SK-N-SH treated with all-trans-retinoic acid at 6 μM for 48 hours (cell line): Measurements from ENCODE around the gene ABCC5.
A peak's percentile ranks its signal among the peaks of the same experiment; 100 is the strongest.

Source experiments
- ATAC-seq: fragments of 200-7000 bp; cut with Tn5 transposase; 3 replicates; pipeline ENCODE4 v1.9.1; 2020; ENCODE audit warnings: mild to moderate bottlenecking, moderate library complexity
- ARNTL ChIP-seq: fragments of 450-650 bp; formaldehyde crosslinking; IDR thresholded peaks from 2 replicates; pipeline ENCODE4 v1.5.0; 2020; ENCODE audit warnings: low read depth, mild to moderate bottlenecking, moderate library complexity, borderline replicate concordance
- CSDC2 ChIP-seq: fragments of 250-450 bp; sonication (Bioruptor Pico); IDR thresholded peaks from 2 replicates; pipeline ENCODE4 v1.5.0; 2020; ENCODE audit warnings: mild to moderate bottlenecking, moderate library complexity
- ESRRG ChIP-seq: fragments of 250-450 bp; sonication (Bioruptor Pico); IDR thresholded peaks from 2 replicates; pipeline ENCODE4 v1.6.1; 2021; ENCODE audit warnings: mild to moderate bottlenecking
- GLIS3 ChIP-seq: fragments of 250-450 bp; sonication (Bioruptor Pico); IDR thresholded peaks from 2 replicates; pipeline ENCODE4 v1.5.0; 2020; ENCODE audit warnings: mild to moderate bottlenecking, moderate library complexity
- ISL1 ChIP-seq: fragments of 250-450 bp; sonication (Bioruptor Pico); IDR thresholded peaks from 2 replicates; pipeline ENCODE4 v2.1.2; 2022; ENCODE audit warnings: mild to moderate bottlenecking, moderate library complexity
- OSR1 ChIP-seq: fragments of 250-450 bp; sonication (Bioruptor Pico); IDR thresholded peaks from 2 replicates; pipeline ENCODE4 v1.8.0; 2022; ENCODE audit warnings: moderate library complexity, mild to moderate bottlenecking, inconsistent platforms
- RARB ChIP-seq: fragments of 250-450 bp; sonication (Bioruptor Pico); IDR thresholded peaks from 2 replicates; pipeline ENCODE4 v1.8.0; 2021; ENCODE audit warnings: mild to moderate bottlenecking, moderate library complexity
- SNAI2 ChIP-seq: fragments of 250-450 bp; sonication (Bioruptor Pico); IDR thresholded peaks from 2 replicates; pipeline ENCODE4 v1.5.0; 2020; ENCODE audit warnings: mild to moderate bottlenecking, moderate library complexity
- TCF4 ChIP-seq: fragments of 250-450 bp; sonication (Bioruptor Pico); IDR thresholded peaks from 2 replicates; pipeline ENCODE4 v1.8.0; 2021; ENCODE audit warnings: mild to moderate bottlenecking, moderate library complexity, borderline replicate concordance
- TOX ChIP-seq: fragments of 250-450 bp; sonication (Bioruptor Pico); IDR thresholded peaks from 2 replicates; pipeline ENCODE4 v1.8.0; 2021; ENCODE audit warnings: mild to moderate bottlenecking, moderate library complexity, borderline replicate concordance
- ZC3H10 ChIP-seq: fragments of 250-450 bp; sonication (Bioruptor Pico); IDR thresholded peaks from 2 replicates; pipeline ENCODE4 v1.5.1; 2021; ENCODE audit warnings: mild to moderate bottlenecking, moderate library complexity
- ZFP3 ChIP-seq: fragments of 250-450 bp; sonication (Bioruptor Pico); IDR thresholded peaks from 2 replicates; pipeline ENCODE4 v1.5.0; 2020; ENCODE audit warnings: mild to moderate bottlenecking, moderate library complexity
- ZFP30 ChIP-seq: fragments of 450-650 bp; formaldehyde crosslinking; IDR thresholded peaks from 2 replicates; pipeline ENCODE4 v1.5.0; 2022; ENCODE audit warnings: mild to moderate bottlenecking, moderate library complexity
- ZNF565 ChIP-seq: fragments of 450-650 bp; formaldehyde crosslinking; conservative IDR thresholded peaks from 2 replicates; pipeline ENCODE4 v1.5.0; 2020; ENCODE audit warnings: low read depth, mild to moderate bottlenecking, moderate library complexity
- ZNF70 ChIP-seq: fragments of 450-650 bp; formaldehyde crosslinking; IDR thresholded peaks from 2 replicates; pipeline ENCODE4 v1.5.0; 2020; ENCODE audit warnings: mild to moderate bottlenecking, moderate library complexity
- TF ChIP-seq, protein P1 (sequence below): fragments of 250-450 bp; sonication (Bioruptor Pico); IDR thresholded peaks from 2 replicates; pipeline ENCODE4 v1.8.0; 2020; ENCODE audit warnings: mild to moderate bottlenecking, moderate library complexity, borderline replicate concordance
- TF ChIP-seq, protein P2 (sequence below): fragments of 250-450 bp; sonication (Bioruptor Pico); IDR thresholded peaks from 2 replicates; pipeline ENCODE4 v1.5.0; 2020; ENCODE audit warnings: mild to moderate bottlenecking, moderate library complexity
- TF ChIP-seq, protein P3 (sequence below): fragments of 250-450 bp; sonication (Bioruptor Pico); IDR thresholded peaks from 2 replicates; pipeline ENCODE4 v1.5.1; 2020; ENCODE audit warnings: low read depth, mild to moderate bottlenecking, moderate library complexity
- TF ChIP-seq, protein P4 (sequence below): fragments of 250-450 bp; sonication (Bioruptor Pico); IDR thresholded peaks from 2 replicates; pipeline ENCODE4 v1.5.1; 2021; ENCODE audit warnings: mild to moderate bottlenecking, moderate library complexity

The ABCC5 gene

DNA sequence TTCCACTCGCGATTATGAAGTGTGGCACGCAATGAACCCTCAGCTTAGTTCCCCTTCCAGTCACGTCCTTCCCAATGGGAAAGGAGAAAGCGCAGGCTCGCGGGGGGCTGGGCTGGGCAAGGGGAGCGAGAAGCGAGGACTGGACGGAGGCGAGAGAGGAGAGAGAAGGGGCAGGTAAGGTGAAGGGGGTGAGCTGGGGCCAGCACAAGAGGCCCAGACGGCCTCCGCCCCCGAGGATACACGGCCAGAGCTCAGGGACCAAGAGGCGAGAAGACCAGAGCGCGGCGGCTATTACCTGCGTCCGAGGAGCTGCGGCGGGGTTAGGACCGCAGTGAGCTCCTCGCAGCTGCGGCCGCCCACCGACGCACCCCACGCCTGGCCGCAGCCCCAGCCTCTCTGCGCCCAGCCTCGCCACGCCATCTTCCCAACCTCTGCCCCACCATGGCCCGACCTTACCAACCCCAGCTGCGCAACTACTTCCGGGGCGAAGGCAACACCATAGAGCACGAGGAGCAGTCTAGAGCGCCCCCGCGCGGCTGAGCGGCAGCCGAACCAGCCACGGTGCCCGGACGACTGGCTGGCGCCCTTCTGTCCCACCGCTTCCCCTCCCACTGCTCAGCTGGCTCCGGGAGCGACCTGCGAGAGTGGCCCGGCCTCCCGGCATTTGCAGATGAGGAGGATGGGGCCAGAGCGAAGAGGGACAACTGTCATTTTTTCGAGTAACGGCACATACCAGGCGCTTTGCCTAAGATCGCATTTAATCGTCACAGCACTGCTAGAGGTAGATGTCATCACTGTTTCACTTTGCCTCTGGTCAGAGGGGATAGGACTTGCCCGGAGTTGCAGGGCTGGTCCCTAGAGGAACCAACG, 133.0 kb downstream of the ABCC5 start, which contains the start of gene PARL:
TSS of gene PARL (minus strand) at position 454 of the 870 bp plus-strand sequence. CDS start at position 420, 34 bp downstream.
- no peak for TF ChIP-seq GLIS3 (CRISPR knock-in tag)
- no peak for TF ChIP-seq TCF4 (CRISPR knock-in tag)
- TF ChIP-seq ZNF70 (CRISPR knock-in tag) = no peak
- TF ChIP-seq SNAI2 (CRISPR knock-in tag) = no peak
- TF ChIP-seq ARNTL = no peak
- 0 out of 2 replicates have a peak, but pooled peaks have one; percentile 64 for TF ChIP-seq ZNF565 (CRISPR knock-in tag)
- TF ChIP-seq, protein P1, sequence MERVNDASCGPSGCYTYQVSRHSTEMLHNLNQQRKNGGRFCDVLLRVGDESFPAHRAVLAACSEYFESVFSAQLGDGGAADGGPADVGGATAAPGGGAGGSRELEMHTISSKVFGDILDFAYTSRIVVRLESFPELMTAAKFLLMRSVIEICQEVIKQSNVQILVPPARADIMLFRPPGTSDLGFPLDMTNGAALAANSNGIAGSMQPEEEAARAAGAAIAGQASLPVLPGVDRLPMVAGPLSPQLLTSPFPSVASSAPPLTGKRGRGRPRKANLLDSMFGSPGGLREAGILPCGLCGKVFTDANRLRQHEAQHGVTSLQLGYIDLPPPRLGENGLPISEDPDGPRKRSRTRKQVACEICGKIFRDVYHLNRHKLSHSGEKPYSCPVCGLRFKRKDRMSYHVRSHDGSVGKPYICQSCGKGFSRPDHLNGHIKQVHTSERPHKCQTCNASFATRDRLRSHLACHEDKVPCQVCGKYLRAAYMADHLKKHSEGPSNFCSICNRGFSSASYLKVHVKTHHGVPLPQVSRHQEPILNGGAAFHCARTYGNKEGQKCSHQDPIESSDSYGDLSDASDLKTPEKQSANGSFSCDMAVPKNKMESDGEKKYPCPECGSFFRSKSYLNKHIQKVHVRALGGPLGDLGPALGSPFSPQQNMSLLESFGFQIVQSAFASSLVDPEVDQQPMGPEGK (CRISPR knock-in tag) = no peak
- peak; percentile 100 for ATAC-seq

DNA sequence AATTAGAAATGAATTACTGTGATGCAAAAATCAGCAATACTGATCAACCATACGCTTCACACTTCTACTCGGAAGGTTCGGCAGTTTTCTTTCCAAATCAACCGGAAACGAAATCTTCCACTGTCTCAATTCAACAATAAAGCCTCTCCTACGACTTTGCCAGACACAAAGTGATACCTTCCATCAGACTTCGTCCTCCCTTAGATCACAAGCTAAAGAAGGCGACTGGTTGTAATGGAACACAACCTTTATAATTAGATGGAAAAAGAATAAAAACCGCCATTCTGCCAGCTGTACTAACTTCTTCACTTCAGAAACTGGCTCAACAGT, 133.6 kb downstream of the ABCC5 start:
- TF ChIP-seq, protein P2, sequence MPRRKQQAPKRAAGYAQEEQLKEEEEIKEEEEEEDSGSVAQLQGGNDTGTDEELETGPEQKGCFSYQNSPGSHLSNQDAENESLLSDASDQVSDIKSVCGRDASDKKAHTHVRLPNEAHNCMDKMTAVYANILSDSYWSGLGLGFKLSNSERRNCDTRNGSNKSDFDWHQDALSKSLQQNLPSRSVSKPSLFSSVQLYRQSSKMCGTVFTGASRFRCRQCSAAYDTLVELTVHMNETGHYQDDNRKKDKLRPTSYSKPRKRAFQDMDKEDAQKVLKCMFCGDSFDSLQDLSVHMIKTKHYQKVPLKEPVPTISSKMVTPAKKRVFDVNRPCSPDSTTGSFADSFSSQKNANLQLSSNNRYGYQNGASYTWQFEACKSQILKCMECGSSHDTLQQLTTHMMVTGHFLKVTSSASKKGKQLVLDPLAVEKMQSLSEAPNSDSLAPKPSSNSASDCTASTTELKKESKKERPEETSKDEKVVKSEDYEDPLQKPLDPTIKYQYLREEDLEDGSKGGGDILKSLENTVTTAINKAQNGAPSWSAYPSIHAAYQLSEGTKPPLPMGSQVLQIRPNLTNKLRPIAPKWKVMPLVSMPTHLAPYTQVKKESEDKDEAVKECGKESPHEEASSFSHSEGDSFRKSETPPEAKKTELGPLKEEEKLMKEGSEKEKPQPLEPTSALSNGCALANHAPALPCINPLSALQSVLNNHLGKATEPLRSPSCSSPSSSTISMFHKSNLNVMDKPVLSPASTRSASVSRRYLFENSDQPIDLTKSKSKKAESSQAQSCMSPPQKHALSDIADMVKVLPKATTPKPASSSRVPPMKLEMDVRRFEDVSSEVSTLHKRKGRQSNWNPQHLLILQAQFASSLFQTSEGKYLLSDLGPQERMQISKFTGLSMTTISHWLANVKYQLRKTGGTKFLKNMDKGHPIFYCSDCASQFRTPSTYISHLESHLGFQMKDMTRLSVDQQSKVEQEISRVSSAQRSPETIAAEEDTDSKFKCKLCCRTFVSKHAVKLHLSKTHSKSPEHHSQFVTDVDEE = no peak
- no peak for TF ChIP-seq SNAI2 (CRISPR knock-in tag)
- TF ChIP-seq ZC3H10 (CRISPR knock-in tag) = no peak
- no peak for TF ChIP-seq TOX (CRISPR knock-in tag)
- TF ChIP-seq ARNTL = no peak
- TF ChIP-seq ZNF70 (CRISPR knock-in tag) = no peak
- peak; percentile 4 for ATAC-seq

DNA sequence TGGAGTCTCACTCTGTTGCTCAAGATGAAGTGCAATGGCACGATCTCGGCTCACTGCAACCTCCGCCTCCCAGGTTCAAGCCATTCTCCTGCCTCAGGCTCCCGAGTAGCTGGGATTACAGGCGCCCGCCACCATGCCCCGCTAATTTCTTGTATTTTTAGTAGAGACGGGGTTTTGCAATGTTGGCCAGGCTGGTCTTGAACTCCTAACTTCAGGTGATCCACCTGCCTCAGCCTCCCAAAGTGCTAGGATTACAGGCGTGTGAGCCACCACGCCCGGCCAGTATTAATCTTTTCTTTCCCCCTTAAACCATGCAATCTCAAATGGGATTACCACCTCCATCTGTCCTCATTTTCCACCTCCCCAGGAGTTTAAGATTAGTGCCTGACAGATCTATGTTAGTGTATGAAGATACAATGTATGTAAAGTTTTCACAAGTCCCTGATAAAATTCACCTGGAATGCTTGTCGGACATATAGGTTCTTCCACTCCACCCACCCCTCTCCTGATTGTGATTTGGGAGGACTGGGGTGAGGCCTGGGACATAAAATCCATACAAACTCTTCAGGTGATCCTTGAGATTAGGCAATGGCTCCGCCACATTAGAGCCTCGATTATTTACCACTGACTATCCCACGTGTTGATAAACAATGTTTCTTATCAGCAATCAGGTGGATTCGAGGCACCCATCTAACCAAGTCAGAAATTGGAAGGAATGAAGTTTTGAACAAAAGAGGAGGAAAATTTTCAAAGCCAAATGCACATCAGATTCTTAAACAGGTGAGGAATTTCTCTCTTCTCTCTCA, 134.2 kb downstream of the ABCC5 start:
- ATAC-seq = no peak
- no peak for TF ChIP-seq SNAI2 (CRISPR knock-in tag)
- no peak for TF ChIP-seq ISL1
- no peak for TF ChIP-seq ARNTL
- TF ChIP-seq TCF4 (CRISPR knock-in tag) = no peak
- no peak for TF ChIP-seq ZNF565 (CRISPR knock-in tag)
- TF ChIP-seq ZC3H10 (CRISPR knock-in tag) = no peak
- TF ChIP-seq RARB = no peak
- TF ChIP-seq OSR1 = no peak
- no peak for TF ChIP-seq ZNF70 (CRISPR knock-in tag)
- TF ChIP-seq ZFP3 (CRISPR knock-in tag) = no peak
- TF ChIP-seq, protein P3, sequence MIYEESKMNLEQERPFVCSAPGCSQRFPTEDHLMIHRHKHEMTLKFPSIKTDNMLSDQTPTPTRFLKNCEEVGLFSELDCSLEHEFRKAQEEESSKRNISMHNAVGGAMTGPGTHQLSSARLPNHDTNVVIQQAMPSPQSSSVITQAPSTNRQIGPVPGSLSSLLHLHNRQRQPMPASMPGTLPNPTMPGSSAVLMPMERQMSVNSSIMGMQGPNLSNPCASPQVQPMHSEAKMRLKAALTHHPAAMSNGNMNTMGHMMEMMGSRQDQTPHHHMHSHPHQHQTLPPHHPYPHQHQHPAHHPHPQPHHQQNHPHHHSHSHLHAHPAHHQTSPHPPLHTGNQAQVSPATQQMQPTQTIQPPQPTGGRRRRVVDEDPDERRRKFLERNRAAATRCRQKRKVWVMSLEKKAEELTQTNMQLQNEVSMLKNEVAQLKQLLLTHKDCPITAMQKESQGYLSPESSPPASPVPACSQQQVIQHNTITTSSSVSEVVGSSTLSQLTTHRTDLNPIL (CRISPR knock-in tag) = no peak
- TF ChIP-seq ESRRG (CRISPR knock-in tag) = no peak
- TF ChIP-seq, protein P4, sequence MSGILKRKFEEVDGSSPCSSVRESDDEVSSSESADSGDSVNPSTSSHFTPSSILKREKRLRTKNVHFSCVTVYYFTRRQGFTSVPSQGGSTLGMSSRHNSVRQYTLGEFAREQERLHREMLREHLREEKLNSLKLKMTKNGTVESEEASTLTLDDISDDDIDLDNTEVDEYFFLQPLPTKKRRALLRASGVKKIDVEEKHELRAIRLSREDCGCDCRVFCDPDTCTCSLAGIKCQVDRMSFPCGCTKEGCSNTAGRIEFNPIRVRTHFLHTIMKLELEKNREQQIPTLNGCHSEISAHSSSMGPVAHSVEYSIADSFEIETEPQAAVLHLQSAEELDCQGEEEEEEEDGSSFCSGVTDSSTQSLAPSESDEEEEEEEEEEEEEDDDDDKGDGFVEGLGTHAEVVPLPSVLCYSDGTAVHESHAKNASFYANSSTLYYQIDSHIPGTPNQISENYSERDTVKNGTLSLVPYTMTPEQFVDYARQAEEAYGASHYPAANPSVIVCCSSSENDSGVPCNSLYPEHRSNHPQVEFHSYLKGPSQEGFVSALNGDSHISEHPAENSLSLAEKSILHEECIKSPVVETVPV = no peak
- TF ChIP-seq, protein P1 (CRISPR knock-in tag) = no peak
- TF ChIP-seq CSDC2 (CRISPR knock-in tag) = no peak
- TF ChIP-seq TOX (CRISPR knock-in tag) = no peak
- no peak for TF ChIP-seq ZFP30 (CRISPR knock-in tag)
- TF ChIP-seq GLIS3 (CRISPR knock-in tag) = no peak
